Upper lobe of right lung (tissue), 1 donor: ENCODE measurements around the gene LRRC8E. TPM values are rescaled to one million over a fixed set of nuclear protein-coding genes. Genes with fewer than 3 reads are reported as not detected.

Experiments used
- ATAC-seq: fragments of 200-7000 bp; cut with Tn5 transposase; one replicate; pipeline ENCODE4 v1.9.1; 2020; ENCODE audit warnings: mild to moderate bottlenecking, moderate library complexity
- DNase-seq: peaks from one replicate; pipeline ENCODE4 v3.0.0-alpha.2; 2020
- H3K27ac ChIP-seq: fragments of 200-600 bp; one replicate; pipeline ENCODE4 v1.8.0; 2022
- H3K27me3 ChIP-seq: fragments of 200-600 bp; one replicate; pipeline ENCODE4 v1.8.0; 2022; ENCODE audit warnings: mild to moderate bottlenecking
- H3K36me3 ChIP-seq: fragments of 200-600 bp; one replicate; pipeline ENCODE4 v1.8.0; 2022
- H3K4me1 ChIP-seq: fragments of 200-600 bp; one replicate; pipeline ENCODE4 v1.8.0; 2022
- H3K4me3 ChIP-seq: fragments of 200-600 bp; one replicate; pipeline ENCODE4 v1.8.0; 2022; ENCODE audit warnings: mild to moderate bottlenecking
- H3K9me3 ChIP-seq: fragments of 200-600 bp; one replicate; pipeline ENCODE4 v1.8.0; 2022
- intact Hi-C: fragments of 100-400 bp; cut with DNase I; formaldehyde crosslinking; loops from one replicate; pipeline ENCODE4 v1.11.0; 2022
- total RNA-seq: library from RNA; stranded (reverse); fragmentation: NEBNext Ultra II Directional; extraction: Animal tissue kit (Norgen Biotek cat#: 25700); gene quantifications from one replicate; pipeline ENCODE4 v1.2.1, GENCODE V29; 2021
- TF ChIP-seq, protein P1 (sequence below): fragments of 200-600 bp; IDR thresholded peaks from one replicate; pipeline ENCODE4 v1.8.0; 2022; ENCODE audit warnings: antibody characterized with exemption
- donor health status: DM: no; HTN: yes; CAD: no; lungs with severe emphysema.

Gene LRRC8E
- total RNA-seq, 1 donor from 2014 or later = 11.0 TPM

- ATAC-seq = no peak
These were observed 27.3 kb upstream of the LRRC8E start for GRCh38 chr19:7860714-7861618.

GRCh38 chr19:7861619-7862412 is 26.5 kb upstream of the LRRC8E start:
- Histone ChIP-seq H3K36me3 (no peaks in the 10 kb centered on the region), H3K4me3 (peak overlapping the region; percentile 15), H3K9me3 (no peaks in the 10 kb centered on the region), H3K27me3 (peaks cover 24% of the 10 kb centered on the region), H3K27ac (no peak overlapping the region), H3K4me1 (peaks cover 8% of the 10 kb centered on the region)
- ATAC-seq (no peak), DNase-seq (no peak)
- TF ChIP-seq, protein P1, sequence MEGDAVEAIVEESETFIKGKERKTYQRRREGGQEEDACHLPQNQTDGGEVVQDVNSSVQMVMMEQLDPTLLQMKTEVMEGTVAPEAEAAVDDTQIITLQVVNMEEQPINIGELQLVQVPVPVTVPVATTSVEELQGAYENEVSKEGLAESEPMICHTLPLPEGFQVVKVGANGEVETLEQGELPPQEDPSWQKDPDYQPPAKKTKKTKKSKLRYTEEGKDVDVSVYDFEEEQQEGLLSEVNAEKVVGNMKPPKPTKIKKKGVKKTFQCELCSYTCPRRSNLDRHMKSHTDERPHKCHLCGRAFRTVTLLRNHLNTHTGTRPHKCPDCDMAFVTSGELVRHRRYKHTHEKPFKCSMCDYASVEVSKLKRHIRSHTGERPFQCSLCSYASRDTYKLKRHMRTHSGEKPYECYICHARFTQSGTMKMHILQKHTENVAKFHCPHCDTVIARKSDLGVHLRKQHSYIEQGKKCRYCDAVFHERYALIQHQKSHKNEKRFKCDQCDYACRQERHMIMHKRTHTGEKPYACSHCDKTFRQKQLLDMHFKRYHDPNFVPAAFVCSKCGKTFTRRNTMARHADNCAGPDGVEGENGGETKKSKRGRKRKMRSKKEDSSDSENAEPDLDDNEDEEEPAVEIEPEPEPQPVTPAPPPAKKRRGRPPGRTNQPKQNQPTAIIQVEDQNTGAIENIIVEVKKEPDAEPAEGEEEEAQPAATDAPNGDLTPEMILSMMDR = no peak
- intact Hi-C loops = no loop called here

More at GRCh38 chr19:7860714-7861618, 27.3 kb upstream of the LRRC8E start:
- no peak for DNase-seq
- H3K9me3 ChIP-seq = no peaks in the 10 kb centered on the region
- TF ChIP-seq, protein P1 = no peak
- peaks cover 21% of the 10 kb centered on the region for H3K27me3 ChIP-seq
- intact Hi-C loops = no loop called here
- H3K27ac ChIP-seq = no peak overlapping the region
- no peak overlapping the region for H3K4me3 ChIP-seq
- peaks cover 8% of the 10 kb centered on the region for H3K4me1 ChIP-seq
- no peaks in the 10 kb centered on the region for H3K36me3 ChIP-seq

- peaks cover 8% of the 10 kb centered on the region for H3K4me1 ChIP-seq
- H3K4me3 ChIP-seq = peak overlapping the region; percentile 15
- DNase-seq = peak; percentile 88
- intact Hi-C loops = no loop called here
- H3K27ac ChIP-seq = no peak overlapping the region
- H3K9me3 ChIP-seq = no peaks in the 10 kb centered on the region
- H3K27me3 ChIP-seq = peaks cover 25% of the 10 kb centered on the region
- H3K36me3 ChIP-seq = no peaks in the 10 kb centered on the region
- TF ChIP-seq, protein P1 = no peak
- ATAC-seq = peak; percentile 78
These were observed 25.8 kb upstream of the LRRC8E start for GRCh38 chr19:7862413-7862951.

DNA sequence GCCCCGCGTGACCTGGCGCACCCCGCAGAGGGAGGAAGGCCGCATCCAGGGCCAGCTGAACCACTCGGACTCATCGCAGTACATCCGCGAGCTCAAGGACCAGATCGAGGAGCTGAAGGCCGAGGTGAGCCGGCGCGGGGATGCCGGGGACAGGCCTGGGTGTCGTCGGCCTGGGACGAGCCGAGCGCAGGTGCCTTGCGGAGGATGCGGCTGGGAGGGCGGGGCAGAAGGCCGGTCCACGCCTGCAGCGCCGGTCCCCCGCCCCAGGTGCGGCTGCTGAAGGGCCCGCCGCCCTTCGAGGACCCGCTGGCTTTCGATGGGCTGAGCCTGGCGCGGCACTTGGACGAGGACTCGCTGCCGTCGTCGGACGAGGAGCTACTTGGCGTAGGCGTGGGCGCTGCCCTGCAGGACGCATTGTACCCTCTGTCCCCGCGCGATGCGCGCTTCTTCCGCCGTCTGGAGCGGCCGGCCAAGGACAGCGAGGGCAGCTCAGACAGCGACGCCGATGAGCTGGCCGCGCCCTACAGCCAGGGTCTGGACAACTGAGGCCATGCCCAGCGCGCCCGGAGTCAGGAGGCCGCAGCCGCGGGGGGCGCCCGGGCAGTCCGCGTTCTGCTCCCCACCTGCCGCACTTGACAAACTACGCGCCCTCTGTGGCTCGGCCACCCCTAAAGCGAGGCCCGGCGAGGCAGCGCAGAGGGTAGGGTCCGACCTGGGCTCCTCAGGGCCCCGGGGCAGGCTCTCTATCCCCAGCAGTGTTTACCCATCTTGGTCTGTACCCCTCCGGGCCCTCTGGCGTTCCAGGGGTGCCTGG is 24.9 kb upstream of the LRRC8E start:
- no peaks in the 10 kb centered on the region for H3K9me3 ChIP-seq
- intact Hi-C loops = no loop called here
- H3K27ac ChIP-seq = no peak overlapping the region
- peaks cover 28% of the 10 kb centered on the region for H3K27me3 ChIP-seq
- DNase-seq (no peak), ATAC-seq (no peak)
- H3K4me3 ChIP-seq = no peak overlapping the region
- TF ChIP-seq, protein P1 = no peak
- H3K4me1 ChIP-seq = peaks cover 12% of the 10 kb centered on the region
- H3K36me3 ChIP-seq = no peaks in the 10 kb centered on the region
